Measurements from ENCODE around the gene KCNAB3. TPM values are rescaled to one million over a fixed set of nuclear protein-coding genes. Genes with fewer than 3 reads are reported as not detected.

KCNAB3 gene
- total and polyA plus RNA-seq, 2 donors (not counting 1 experiment from before 2014, with no cell fraction given): 0.33 to 0.69 TPM

- Histone ChIP-seq H4K20me1 (ENCODE audit: control insufficient read depth, extremely low read depth, insufficient read depth, low read length) (no peaks in the 10 kb centered on the region), H3K4me2 (ENCODE audit: extremely low read depth, insufficient read depth, low read length) (peak within 1 kb of the TSS; percentile 80), H3K4me3 (replicated peaks in 1 of 4; ENCODE audit: control extremely low read depth in 1 of 4, insufficient read depth in 1 of 4, low read depth in 3 of 4, low read length in 4 of 4) (peak within 1 kb of the TSS; percentile 57 to 70 (median 64)), H3K79me2 (ENCODE audit: control insufficient read depth, insufficient read depth, low read length) (no peaks in the 10 kb centered on the region), H3K27me3 (ENCODE audit: control insufficient read depth, insufficient read depth, low read length) (no peaks in the 10 kb centered on the region), H3K4me1 (ENCODE audit: control insufficient read depth, extremely low read depth, insufficient read depth, low read length) (peaks cover 8% of the 10 kb centered on the region), H3K27ac (ENCODE audit: insufficient read depth, low read length) (peak within 1 kb of the TSS; percentile 82), H2AFZ (ENCODE audit: low read length) (peak within 1 kb of the TSS; percentile 88), H3K9ac (ENCODE audit: insufficient read depth, low read length) (peak within 1 kb of the TSS; percentile 65), H3K9me3 (ENCODE audit: control insufficient read depth, insufficient read depth, low read depth, low read length) (no peaks in the 10 kb centered on the region), H3K36me3 (ENCODE audit: control insufficient read depth, insufficient read depth, low read length) (peaks cover 4% of the 10 kb centered on the region)
- peak; percentile 95 to 98 for DNase-seq (ENCODE audit: low read depth in 2 of 2)
- no peak for TF ChIP-seq CTCF (conservative IDR thresholded peaks at IDR 0.05 in 1 of 2, IDR thresholded peaks at IDR 0.05 in 1 of 2; ENCODE audit: low read depth in 1 of 2, low read length in 2 of 2)
- TF ChIP-seq EZH2 (IDR thresholded peaks at IDR 0.05; ENCODE audit: low read length, missing control alignments): no peak
Observed at GRCh38 chr17:7915611-7916384, 13.9 kb downstream of the KCNAB3 start, which contains the start of gene RNF227. TSS of gene RNF227 (minus strand) at chr17:7916289. CDS start at chr17:7916195, 94 bp downstream.

- Histone ChIP-seq H3K4me1 (ENCODE audit: control insufficient read depth, extremely low read depth, insufficient read depth, low read length) (peaks cover 8% of the 10 kb centered on the region), H3K4me2 (ENCODE audit: extremely low read depth, insufficient read depth, low read length) (peak overlapping the region; percentile 80), H2AFZ (ENCODE audit: low read length) (peak overlapping the region; percentile 88), H3K79me2 (ENCODE audit: control insufficient read depth, insufficient read depth, low read length) (no peaks in the 10 kb centered on the region), H4K20me1 (ENCODE audit: control insufficient read depth, extremely low read depth, insufficient read depth, low read length) (no peaks in the 10 kb centered on the region), H3K4me3 (replicated peaks in 1 of 4; ENCODE audit: control extremely low read depth in 1 of 4, insufficient read depth in 1 of 4, low read depth in 3 of 4, low read length in 4 of 4) (peak overlapping the region; percentile 57 to 70 (median 64)), H3K27ac (ENCODE audit: insufficient read depth, low read length) (peak overlapping the region; percentile 75), H3K36me3 (ENCODE audit: control insufficient read depth, insufficient read depth, low read length) (peaks cover 10% of the 10 kb centered on the region), H3K27me3 (ENCODE audit: control insufficient read depth, insufficient read depth, low read length) (no peaks in the 10 kb centered on the region), H3K9ac (ENCODE audit: insufficient read depth, low read length) (peak overlapping the region; percentile 59), H3K9me3 (ENCODE audit: control insufficient read depth, insufficient read depth, low read depth, low read length) (no peaks in the 10 kb centered on the region)
- TF ChIP-seq CTCF (conservative IDR thresholded peaks at IDR 0.05 in 1 of 2, IDR thresholded peaks at IDR 0.05 in 1 of 2; ENCODE audit: low read depth in 1 of 2, low read length in 2 of 2) (no peak), EZH2 (IDR thresholded peaks at IDR 0.05; ENCODE audit: low read length, missing control alignments) (no peak)
- DNase-seq (ENCODE audit: low read depth in 2 of 2): peak; percentile 48 to 54
Observed at GRCh38 chr17:7915179-7915610, 14.5 kb downstream of the KCNAB3 start.

- Histone ChIP-seq H3K4me3 (replicated peaks in 1 of 4; ENCODE audit: control extremely low read depth in 1 of 4, insufficient read depth in 1 of 4, low read depth in 3 of 4, low read length in 4 of 4) (no peak overlapping the region), H3K79me2 (ENCODE audit: control insufficient read depth, insufficient read depth, low read length) (no peaks in the 10 kb centered on the region), H3K4me2 (ENCODE audit: extremely low read depth, insufficient read depth, low read length) (no peak overlapping the region), H3K4me1 (ENCODE audit: control insufficient read depth, extremely low read depth, insufficient read depth, low read length) (peaks cover 8% of the 10 kb centered on the region), H3K36me3 (ENCODE audit: control insufficient read depth, insufficient read depth, low read length) (peaks cover 18% of the 10 kb centered on the region), H4K20me1 (ENCODE audit: control insufficient read depth, extremely low read depth, insufficient read depth, low read length) (no peaks in the 10 kb centered on the region), H3K27ac (ENCODE audit: insufficient read depth, low read length) (no peak overlapping the region), H3K9ac (ENCODE audit: insufficient read depth, low read length) (no peak overlapping the region), H3K9me3 (ENCODE audit: control insufficient read depth, insufficient read depth, low read depth, low read length) (no peaks in the 10 kb centered on the region), H2AFZ (ENCODE audit: low read length) (no peak overlapping the region), H3K27me3 (ENCODE audit: control insufficient read depth, insufficient read depth, low read length) (no peaks in the 10 kb centered on the region)
- TF ChIP-seq EZH2 (IDR thresholded peaks at IDR 0.05; ENCODE audit: low read length, missing control alignments) (no peak), CTCF (conservative IDR thresholded peaks at IDR 0.05 in 1 of 2, IDR thresholded peaks at IDR 0.05 in 1 of 2; ENCODE audit: low read depth in 1 of 2, low read length in 2 of 2) (peak; percentile 81 to 84)
- peak; percentile 66 to 86 for DNase-seq (ENCODE audit: low read depth in 2 of 2)
Observed at GRCh38 chr17:7912927-7913524, 16.6 kb downstream of the KCNAB3 start.
